ENCODE measurements around the gene CCNJL. TPM values are rescaled to one million over a fixed set of nuclear protein-coding genes. Genes with fewer than 3 reads are reported as not detected.

Gene CCNJL, protein sequence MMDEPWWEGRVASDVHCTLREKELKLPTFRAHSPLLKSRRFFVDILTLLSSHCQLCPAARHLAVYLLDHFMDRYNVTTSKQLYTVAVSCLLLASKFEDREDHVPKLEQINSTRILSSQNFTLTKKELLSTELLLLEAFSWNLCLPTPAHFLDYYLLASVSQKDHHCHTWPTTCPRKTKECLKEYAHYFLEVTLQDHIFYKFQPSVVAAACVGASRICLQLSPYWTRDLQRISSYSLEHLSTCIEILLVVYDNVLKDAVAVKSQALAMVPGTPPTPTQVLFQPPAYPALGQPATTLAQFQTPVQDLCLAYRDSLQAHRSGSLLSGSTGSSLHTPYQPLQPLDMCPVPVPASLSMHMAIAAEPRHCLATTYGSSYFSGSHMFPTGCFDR
- 10.1 to 12.6 TPM (median 11.2 TPM) in 5 replicates for total RNA-seq (2022; extraction: Qiagen RNA extraction)

DNA sequence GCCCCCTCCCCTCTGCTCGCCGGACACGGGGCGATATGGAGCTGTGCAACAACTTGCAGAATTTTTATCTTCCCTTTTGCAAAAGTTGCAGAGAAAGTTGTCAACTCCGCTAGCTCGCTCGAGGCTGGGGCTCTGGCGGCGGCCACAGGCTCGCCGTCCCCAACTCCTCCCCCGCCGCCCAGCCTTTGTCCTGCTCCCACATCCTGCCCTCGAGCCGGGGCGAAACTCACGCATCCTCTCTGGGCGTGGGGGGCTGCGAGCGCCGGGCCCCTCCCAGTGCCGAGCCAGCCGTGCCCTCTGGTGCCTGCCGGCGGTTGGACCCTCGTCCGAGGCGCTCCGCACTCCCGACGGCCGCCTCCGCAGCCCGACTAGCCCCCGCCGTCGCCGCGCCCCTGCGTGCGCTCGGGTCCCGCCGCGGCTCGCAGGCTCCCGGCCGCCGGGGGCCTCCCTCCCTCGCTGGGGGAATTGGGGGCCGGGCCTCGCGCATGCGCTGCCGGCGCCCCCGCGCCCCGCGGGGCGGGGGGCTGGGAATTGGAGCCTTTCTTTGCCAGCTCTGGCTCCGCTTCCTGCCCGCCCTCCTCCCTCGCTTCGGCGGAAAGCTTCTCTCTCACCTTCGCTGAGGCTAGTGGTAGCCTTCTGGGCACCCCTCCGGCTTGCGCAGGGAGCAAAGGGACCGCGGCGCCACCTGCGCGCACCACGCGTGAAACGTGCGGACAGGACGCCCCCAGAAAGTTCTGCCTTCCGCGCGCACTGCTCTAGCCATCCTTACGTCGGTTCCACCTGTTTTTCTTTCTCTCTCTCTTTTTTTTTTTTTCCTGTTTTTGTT lies at the start of gene CCNJL:
Gene CCNJL (minus strand): TSS at position 431 of the 826 bp plus-strand sequence. CDS start 641 bp downstream, outside the sequence.

DNA sequence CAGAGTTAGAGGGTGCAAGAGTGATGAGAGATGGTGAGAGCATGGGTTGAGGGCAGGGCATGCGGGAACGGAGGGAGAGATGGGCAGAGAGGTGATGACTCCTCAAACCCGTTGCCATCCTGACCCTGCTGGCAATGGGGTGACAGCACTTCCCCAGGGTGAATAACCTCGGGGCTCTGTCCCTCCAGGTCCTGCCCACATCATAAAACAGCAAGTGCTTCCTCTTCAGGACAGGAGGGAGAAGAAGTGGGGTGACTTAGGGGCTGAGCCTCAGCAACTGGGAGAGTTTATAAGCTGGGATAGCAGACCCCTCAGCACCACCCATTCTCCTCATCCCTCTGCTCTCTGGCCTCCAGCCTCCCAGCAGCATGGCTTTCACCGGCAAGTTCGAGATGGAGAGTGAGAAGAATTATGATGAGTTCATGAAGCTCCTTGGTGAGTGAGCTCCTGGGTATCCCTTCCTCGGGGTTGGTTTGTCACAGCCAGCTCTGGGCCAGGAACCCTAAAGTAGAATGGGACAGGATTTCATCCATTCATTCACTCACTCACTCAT lies 83.1 kb downstream of the CCNJL start, which contains the start of gene FABP6:
Gene FABP6 (plus strand): TSS at position 317 of the 553 bp plus-strand sequence. CDS start 52 bp downstream, at position 369.

Other genes with a start within 250 kb of the CCNJL start
- gene PWWP2A, start 193.1 kb downstream of the CCNJL start, total RNA-seq (2022; extraction: Qiagen RNA extraction) = 8.4 to 12.4 TPM (median 9.5 TPM) in 5 replicates
- gene FABP6, start 83.1 kb downstream of the CCNJL start, total RNA-seq (2022; extraction: Qiagen RNA extraction) = 0.48 to 1.2 TPM (median 1.00 TPM) in 5 replicates
- gene C1QTNF2, start 58.1 kb upstream of the CCNJL start, total RNA-seq (2022; extraction: Qiagen RNA extraction) = 0.04 to 0.16 TPM (median 0.09 TPM) in 5 replicates
- 1.5 to 1.8 TPM (median 1.6 TPM) in 5 replicates for gene FAM200C, start 87.5 kb upstream of the CCNJL start, total RNA-seq (2022; extraction: Qiagen RNA extraction)
- gene SLU7, start 106.5 kb upstream of the CCNJL start, total RNA-seq (2022; extraction: Qiagen RNA extraction) = 36.3 to 71.9 TPM (median 42.2 TPM) in 5 replicates
- 189 to 272 TPM (median 195 TPM) in 5 replicates for gene PTTG1, start 109.3 kb upstream of the CCNJL start, total RNA-seq (2022; extraction: Qiagen RNA extraction)

All from A549 treated with AZD2906 at 1 μM for 4 hours (cell line).